Psoas muscle (tissue), 8 donors: ENCODE data around the gene USP15. TPM values are rescaled to one million over a fixed set of nuclear protein-coding genes. Genes with fewer than 3 reads are reported as not detected.

Source experiments
- ATAC-seq, 4 donors: fragments of 200-7000 bp; cut with Tn5 transposase; one replicate each; pipeline ENCODE4 v1.9.1; 2020; ENCODE audit warnings: moderate library complexity in 3 of 4, mild to moderate bottlenecking in 2 of 4
- DNase-seq, 2 donors: peaks; one replicate each; pipeline ENCODE4 v3.0.0-alpha.2; 2020
- H3K27ac ChIP-seq: fragments of 200-600 bp; one replicate; pipeline ENCODE4 v1.8.0; 2022
- H3K27me3 ChIP-seq, 3 donors: fragments of 200-600 bp in 1 of 3; one replicate each; pipeline versions ENCODE4 v1.6.1 to v1.8.0; 2013 to 2022; ENCODE audit warnings: low read length in 2 of 3, mild to moderate bottlenecking in 2 of 3, moderate library complexity in 1 of 3; ENCODE audit not compliant: insufficient read depth in 3 of 3
- H3K36me3 ChIP-seq, 2 donors: fragments of 200-600 bp in 1 of 2; one replicate each; pipeline versions ENCODE4 v1.6.1 to v1.8.0; 2013 to 2022; ENCODE audit warnings: low read depth in 1 of 2, mild to moderate bottlenecking in 1 of 2, moderate library complexity in 1 of 2; ENCODE audit not compliant: insufficient read depth in 1 of 2
- H3K4me1 ChIP-seq: fragments of 200-600 bp; one replicate; pipeline ENCODE4 v1.8.0; 2022
- H3K4me3 ChIP-seq: fragments of 200-600 bp; one replicate; pipeline ENCODE4 v1.8.0; 2022; ENCODE audit warnings: mild to moderate bottlenecking
- H3K9me3 ChIP-seq: fragments of 200-600 bp; one replicate; pipeline ENCODE4 v1.8.0; 2022
- WGBS, 3 donors: extraction: QIAGEN DNeasy Blood & Tissue Kit; methylation state at CpG; one replicate each; pipeline versions ENCODE4 v1.1.6 to v1.1.7; 2013; 5-methylcytosine and 5-hydroxymethylcytosine counted together
- intact Hi-C, 2 donors: fragments of 100-400 bp; cut with DNase I; formaldehyde crosslinking; loops; one replicate each; pipeline versions ENCODE4 v1.11.0 to v1.14.2; 2022
- polyA plus RNA-seq, 3 donors: library from polyadenylated mRNA; stranded (reverse); fragments of 200-250 nt; gene quantifications; one replicate each; pipeline ENCODE4 v1.2.3, GENCODE V29; 2013
- total RNA-seq, 4 donors: library from RNA; stranded (reverse); fragmentation: NEBNext Ultra II Directional in 2 of 4; extraction: Animal tissue kit (Norgen Biotek cat#: 25700) in 2 of 4; gene quantifications; one replicate each; pipeline versions ENCODE4 v1.2.1 to v1.2.4, GENCODE V29; 2021 to 2023
- TF ChIP-seq, protein P1 (sequence below): fragments of 200-600 bp; IDR thresholded peaks from one replicate; pipeline ENCODE4 v1.8.0; 2022; ENCODE audit warnings: antibody characterized with exemption
- donor health status: healthy with polysubstance abuse.
- donor health status: DM: no; HTN: no; CAD: no; lungs with moderate emphysema.
- donor health status: Bipolar disorder and iron deficiency.
- donor health status: healthy.
- donor health status: DM: yes; HTN: yes; CAD: no.
- donor health status: DM: no; HTN: no; CAD: no.
- donor health status: DM: no; HTN: no; CAD: no.
- donor health status: DM: yes; HTN: yes; CAD: no.

The USP15 gene
- total and polyA plus RNA-seq, 7 donors, result 27.6 to 65.6 (median 48.7) TPM

DNA sequence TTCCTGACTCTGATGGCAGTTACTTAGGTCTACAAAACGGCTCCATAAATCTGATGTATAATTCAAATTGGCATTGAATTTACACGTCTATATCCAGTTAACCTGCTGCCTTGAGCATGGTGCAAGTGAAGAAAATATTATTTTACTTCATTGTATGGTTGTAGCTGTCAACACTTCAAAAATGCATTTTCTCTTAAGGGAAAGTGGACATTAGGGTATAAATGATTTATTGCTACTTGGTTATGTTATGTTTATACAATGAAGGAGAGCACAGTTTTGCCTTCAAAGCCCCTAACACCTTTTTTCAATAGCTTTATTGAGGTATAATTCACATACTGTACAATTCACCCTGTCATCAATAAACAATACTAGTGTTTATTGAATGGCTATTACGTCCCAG, 2.0 kb upstream of the USP15 start:
- H3K27me3 ChIP-seq, result no peaks in the 10 kb centered on the region
- H3K9me3 ChIP-seq, result no peaks in the 10 kb centered on the region
- no peaks in the 10 kb centered on the region for H3K36me3 ChIP-seq
- WGBS, 3 donors, result 93 to 97% (median 96%) methylated on average over 3 of the region's 3 CpGs
- DNase-seq (no peak), ATAC-seq (no peak)
- no peak overlapping the region for H3K27ac ChIP-seq
- peaks cover 21% of the 10 kb centered on the region for H3K4me1 ChIP-seq
- H3K4me3 ChIP-seq, result no peak overlapping the region
- TF ChIP-seq, protein P1, sequence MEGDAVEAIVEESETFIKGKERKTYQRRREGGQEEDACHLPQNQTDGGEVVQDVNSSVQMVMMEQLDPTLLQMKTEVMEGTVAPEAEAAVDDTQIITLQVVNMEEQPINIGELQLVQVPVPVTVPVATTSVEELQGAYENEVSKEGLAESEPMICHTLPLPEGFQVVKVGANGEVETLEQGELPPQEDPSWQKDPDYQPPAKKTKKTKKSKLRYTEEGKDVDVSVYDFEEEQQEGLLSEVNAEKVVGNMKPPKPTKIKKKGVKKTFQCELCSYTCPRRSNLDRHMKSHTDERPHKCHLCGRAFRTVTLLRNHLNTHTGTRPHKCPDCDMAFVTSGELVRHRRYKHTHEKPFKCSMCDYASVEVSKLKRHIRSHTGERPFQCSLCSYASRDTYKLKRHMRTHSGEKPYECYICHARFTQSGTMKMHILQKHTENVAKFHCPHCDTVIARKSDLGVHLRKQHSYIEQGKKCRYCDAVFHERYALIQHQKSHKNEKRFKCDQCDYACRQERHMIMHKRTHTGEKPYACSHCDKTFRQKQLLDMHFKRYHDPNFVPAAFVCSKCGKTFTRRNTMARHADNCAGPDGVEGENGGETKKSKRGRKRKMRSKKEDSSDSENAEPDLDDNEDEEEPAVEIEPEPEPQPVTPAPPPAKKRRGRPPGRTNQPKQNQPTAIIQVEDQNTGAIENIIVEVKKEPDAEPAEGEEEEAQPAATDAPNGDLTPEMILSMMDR, result no peak
- intact Hi-C loops, result no loop called here

DNA sequence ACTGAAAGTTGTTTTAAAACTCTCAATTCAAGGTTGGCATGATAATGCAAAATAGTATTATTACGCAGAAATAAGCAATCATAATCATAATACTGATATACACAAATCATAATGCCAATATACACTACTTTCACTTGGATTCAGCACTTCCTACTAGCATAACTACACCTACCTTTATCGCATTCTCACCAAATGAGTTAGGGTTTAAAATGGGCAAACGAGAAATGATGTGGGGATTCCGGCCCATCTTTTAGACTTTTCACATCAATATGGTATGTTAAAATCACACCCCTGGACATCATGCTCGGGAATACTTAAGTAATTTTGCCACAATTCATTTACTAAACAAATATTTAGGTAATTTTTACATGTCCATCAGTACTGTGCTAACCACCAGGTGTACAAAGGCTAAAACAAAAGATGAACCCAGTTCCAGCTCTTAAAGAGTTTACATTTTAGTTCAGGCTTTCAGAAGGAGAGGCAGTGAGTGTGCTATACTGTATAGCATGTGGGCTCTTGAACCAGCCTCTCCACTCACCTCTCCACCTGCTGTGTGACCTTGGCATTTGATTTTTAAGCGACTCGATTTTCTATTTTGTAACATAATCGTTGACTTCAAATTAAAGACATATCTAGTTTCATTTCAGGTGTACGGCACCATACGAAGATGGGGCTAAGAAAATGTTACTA, 1.1 kb upstream of the USP15 start:
- 40 to 43% (median 40%) methylated on average over 10 of the region's 10 CpGs for WGBS, 3 donors
- Histone ChIP-seq H3K36me3 (no peaks in the 10 kb centered on the region), H3K27ac (peak overlapping the region; percentile 94), H3K4me3 (peak overlapping the region; percentile 96), H3K9me3 (no peaks in the 10 kb centered on the region), H3K27me3 (no peaks in the 10 kb centered on the region), H3K4me1 (peaks cover 30% of the 10 kb centered on the region)
- intact Hi-C loops, result no loop called here
- TF ChIP-seq, protein P1, result no peak
- ATAC-seq (peak in 2 of 4 donors; percentile 10 to 27), DNase-seq (no peak)

DNA sequence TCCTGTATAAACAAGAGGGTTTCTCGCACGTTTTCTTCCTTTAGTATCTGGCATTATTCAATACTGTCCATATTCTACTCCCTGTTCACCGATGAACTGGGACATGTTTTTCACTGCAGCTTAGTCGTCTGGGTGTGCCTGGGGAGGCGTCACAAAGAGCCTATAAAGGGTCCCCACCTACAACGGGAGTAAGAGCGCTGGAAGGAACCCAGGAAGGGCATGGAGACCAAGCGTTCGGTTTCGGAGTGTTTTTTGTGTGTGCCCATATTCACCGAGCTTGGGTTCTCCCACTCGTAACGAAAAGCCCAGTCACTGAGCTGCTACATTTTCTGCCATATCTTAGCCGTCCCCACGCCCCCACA, 592 bp upstream of the USP15 start:
- DNase-seq, result no peak
- intact Hi-C loops, result no loop called here
- peak; percentile 9 to 49 (median 37) for ATAC-seq
- WGBS, 3 donors, result 0% methylated on average over 15 of the region's 15 CpGs
- no peaks in the 10 kb centered on the region for H3K27me3 ChIP-seq
- H3K4me1 ChIP-seq, result peaks cover 35% of the 10 kb centered on the region
- H3K9me3 ChIP-seq, result no peaks in the 10 kb centered on the region
- H3K27ac ChIP-seq, result peak overlapping the region; percentile 94
- H3K36me3 ChIP-seq, result no peaks in the 10 kb centered on the region
- TF ChIP-seq, protein P1, result no peak
- peak overlapping the region; percentile 96 for H3K4me3 ChIP-seq

DNA sequence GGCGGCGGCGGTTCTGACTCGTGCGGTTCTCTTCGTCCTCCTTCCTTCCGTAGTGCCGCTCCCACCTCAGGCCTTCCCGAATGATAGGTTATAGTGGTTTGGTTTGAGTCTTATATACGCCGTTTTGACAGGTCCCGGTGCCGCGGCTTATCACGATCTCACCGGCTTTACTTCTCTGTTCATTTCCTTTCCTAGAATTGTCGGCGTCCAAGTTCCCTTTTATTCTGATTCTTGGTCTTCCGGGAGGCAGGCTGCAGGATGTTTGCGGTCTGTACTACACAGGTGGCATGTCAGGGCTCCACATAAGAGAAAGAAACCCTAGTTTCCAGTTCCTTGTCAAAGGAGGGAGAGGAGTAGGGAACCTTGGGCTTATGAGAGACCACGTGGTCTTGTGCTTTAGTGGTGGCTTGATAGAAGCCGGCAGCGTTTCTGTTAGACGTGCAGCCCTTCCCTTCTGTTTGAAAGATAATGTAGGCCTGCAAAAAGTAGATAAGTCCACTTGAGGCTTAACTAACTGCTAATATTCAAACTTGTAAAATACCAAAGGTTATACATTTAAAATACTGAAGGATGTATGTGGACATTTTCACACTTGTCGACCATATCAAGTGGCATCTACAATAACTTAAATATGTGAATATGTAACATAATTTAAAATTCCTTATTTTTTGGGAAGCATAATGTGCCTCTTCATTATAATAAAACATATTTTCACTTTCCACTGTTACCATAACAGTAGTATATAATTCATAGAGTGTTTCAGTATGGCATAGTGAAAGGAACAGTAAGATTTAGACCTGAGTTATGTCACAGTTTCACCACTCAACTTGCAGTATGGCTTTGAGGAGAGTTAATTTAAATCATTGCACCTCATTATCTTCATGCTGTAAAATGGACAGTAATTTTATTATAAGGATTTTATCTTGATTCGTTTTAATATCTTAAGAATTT, 804 bp downstream of the USP15 start:
- no peaks in the 10 kb centered on the region for H3K27me3 ChIP-seq
- peaks cover 48% of the 10 kb centered on the region for H3K4me1 ChIP-seq
- ATAC-seq (peak; percentile 17 to 60 (median 40)), DNase-seq (no peak)
- TF ChIP-seq, protein P1, result no peak
- 3 to 4% (median 3%) methylated on average over 22 to 26 of the region's 26 CpGs for WGBS, 3 donors
- no peaks in the 10 kb centered on the region for H3K9me3 ChIP-seq
- H3K4me3 ChIP-seq, result peak overlapping the region; percentile 96
- H3K27ac ChIP-seq, result peak overlapping the region; percentile 94
- intact Hi-C loops, result loop anchor here (5.0 to 10.0 kb wide), 5 partner anchors 54 to 531 kb away; no protein-coding TSS in a partner anchor
- no peaks in the 10 kb centered on the region for H3K36me3 ChIP-seq
